HCT116 (cell line): ENCODE measurements around the gene HIVEP3. TPM values are rescaled to one million over a fixed set of nuclear protein-coding genes. Genes with fewer than 3 reads are reported as not detected.

Source experiments
- ATAC-seq: fragments of 200-7000 bp; cut with Tn5 transposase; 2 replicates; pipeline ENCODE4 v1.9.1; 2020; ENCODE audit warnings: mild to moderate bottlenecking, moderate library complexity
- BruUV-seq: library from RNA; stranded (reverse); fragments of 400-500 nt; replicated peaks from 2 replicates; lab custom pipeline; 2021; lab: Mats Ljungman, UMichigan
- CTCF ChIA-PET: fragments of 300-600 bp; sonication (Branson Sonifier 250); formaldehyde crosslinking; loops from one replicate; lab custom pipeline; 2021; ENCODE audit warnings: antibody characterized with exemption; lab: Charles Lee
- POLR2A ChIA-PET: fragments of 300-600, 350-600 bp; sonication (Branson Sonifier 250); formaldehyde crosslinking; loops from one replicate; lab custom pipeline; 2021; ENCODE audit warnings: antibody characterized with exemption; lab: Charles Lee
- RAD21 ChIA-PET, 2 experiments: fragments of 300-600 bp; sonication (Branson Sonifier 250); formaldehyde crosslinking; loops; one replicate each; lab custom pipeline; 2023; ENCODE audit warnings: low total read pairs in 2 of 2; ENCODE audit not compliant: uncharacterized antibody in 2 of 2, unreplicated experiment in 2 of 2, low non-redundant PET in 1 of 2; lab: Charles Lee
- DNase-seq: peaks from one replicate; pipeline ENCODE4 v3.0.0-alpha.2; 2010; ENCODE audit warnings: low read depth, low spot score
- H2AFZ ChIP-seq: fragments of 200-600 bp; shearing (Covaris generic), sonication (generic); 2 replicates; pipeline ENCODE4 v1.6.1; 2017; ENCODE audit warnings: low read depth, mixed run types, mixed read lengths, antibody characterized with exemption, low read length; ENCODE audit not compliant: poor library complexity, severe bottlenecking
- H3K27ac ChIP-seq: 2 replicates; pipeline ENCODE4 v1.5.1; 2012; ENCODE audit warnings: low read depth, low read length
- H3K27me3 ChIP-seq: fragments of 200-600 bp; sonication (generic); 2 replicates; pipeline ENCODE4 v1.6.1; 2016; ENCODE audit warnings: mixed run types, low read length, mixed read lengths; ENCODE audit not compliant: insufficient read depth
- H3K36me3 ChIP-seq, 2 experiments: fragments of 200-500 bp in 1 of 2; fragments of 200-600 bp in 1 of 2; sonication (Bioruptor generic) in 1 of 2; sonication (generic) in 1 of 2; 2 replicates each; pipeline versions ENCODE4 v1.5.1 to v1.6.1; 2014 to 2016; ENCODE audit warnings: low read length in 2 of 2, inconsistent platforms in 1 of 2, mixed read lengths in 1 of 2, mixed run types in 1 of 2; ENCODE audit not compliant: insufficient read depth in 2 of 2, control insufficient read depth in 1 of 2
- H3K4me1 ChIP-seq, 2 experiments: fragments of 200-600 bp in 1 of 2; sonication (generic) in 1 of 2; 2 replicates each; pipeline versions ENCODE4 v1.5.1 to v1.6.1; 2012 to 2017; ENCODE audit warnings: low read length in 2 of 2, inconsistent platforms in 1 of 2, mild to moderate bottlenecking in 1 of 2, mixed read lengths in 1 of 2, mixed run types in 1 of 2, moderate library complexity in 1 of 2; ENCODE audit not compliant: insufficient read depth in 2 of 2, control insufficient read depth in 1 of 2
- H3K4me2 ChIP-seq: fragments of 200-600 bp; sonication (generic); 2 replicates; pipeline ENCODE4 v1.6.1; 2017; ENCODE audit warnings: mixed run types, low read length, mixed read lengths
- H3K4me3 ChIP-seq, 2 experiments: fragments of 200-600 bp in 1 of 2; sonication (generic) in 1 of 2; replicated peaks in 1 of 2; 2 replicates each; pipeline ENCODE4 v1.5.1; 2011 to 2016; ENCODE audit warnings: low read length in 2 of 2, control low read depth in 1 of 2, low read depth in 1 of 2, mild to moderate bottlenecking in 1 of 2, mixed read lengths in 1 of 2, mixed run types in 1 of 2
- H3K79me2 ChIP-seq: fragments of 200-600 bp; sonication (generic); 2 replicates; pipeline ENCODE4 v1.6.1; 2017; ENCODE audit warnings: mild to moderate bottlenecking, mixed run types, low read length, moderate library complexity, mixed read lengths; ENCODE audit not compliant: insufficient read depth
- H3K9ac ChIP-seq: fragments of 200-600 bp; sonication (generic); 2 replicates; pipeline ENCODE4 v1.6.1; 2016; ENCODE audit warnings: low read length, mixed read lengths
- H3K9me2 ChIP-seq: fragments of 200-600 bp; sonication (generic), shearing (Covaris generic); 2 replicates; pipeline ENCODE4 v1.6.1; 2017; ENCODE audit warnings: mixed run types, mild to moderate bottlenecking, moderate library complexity; ENCODE audit not compliant: insufficient read depth
- H3K9me3 ChIP-seq, 2 experiments: fragments of 200-500 bp in 1 of 2; fragments of 200-600 bp in 1 of 2; sonication (Bioruptor generic) in 1 of 2; sonication (generic) in 1 of 2; 2 replicates each; pipeline ENCODE4 v1.6.1; 2014 to 2017; ENCODE audit warnings: low read length in 2 of 2, mixed read lengths in 2 of 2, inconsistent platforms in 1 of 2, low read depth in 1 of 2, mild to moderate bottlenecking in 1 of 2, mixed run types in 1 of 2, moderate library complexity in 1 of 2; ENCODE audit not compliant: control insufficient read depth in 1 of 2, insufficient read depth in 1 of 2
- H4K20me1 ChIP-seq: fragments of 200-600 bp; sonication (generic), shearing (Covaris generic); 2 replicates; pipeline ENCODE4 v1.6.1; 2017; ENCODE audit warnings: mixed run types, mild to moderate bottlenecking, moderate library complexity; ENCODE audit not compliant: insufficient read depth
- RAD21 ChIP-seq: IDR thresholded peaks from 2 replicates; pipeline ENCODE4 v1.6.1; 2012; ENCODE audit warnings: low read depth, mild to moderate bottlenecking
- intact Hi-C: fragments of 100-400 bp; cut with micrococcal nuclease; formaldehyde crosslinking; loops from 2 replicates; pipeline ENCODE4 v1.10.0; 2022
- total RNA-seq: library from RNA; stranded (reverse); gene quantifications from one replicate; pipeline ENCODE4 v1.2.1, GENCODE V29; 2021; ENCODE audit not compliant: unreplicated experiment
- TF ChIP-seq, protein P1 (sequence below): IDR thresholded peaks from 2 replicates; pipeline ENCODE4 v1.6.1; 2012; ENCODE audit warnings: low read depth
- TF ChIP-seq, protein P2 (sequence below): IDR thresholded peaks from 2 replicates; pipeline ENCODE4 v1.6.1; 2012
- TF ChIP-seq, protein P3 (sequence below), 3 experiments: fragments of 200-600 bp in 1 of 3; sonication (generic) in 1 of 3; IDR thresholded peaks in 2 of 3; conservative IDR thresholded peaks in 1 of 3; 2 replicates each; pipeline ENCODE4 v1.5.1; 2012 to 2017; ENCODE audit warnings: low read depth in 2 of 3, low read length in 2 of 3, antibody characterized with exemption in 1 of 3, borderline replicate concordance in 1 of 3, control low read depth in 1 of 3, mild to moderate bottlenecking in 1 of 3, mixed read lengths in 1 of 3, mixed run types in 1 of 3, moderate library complexity in 1 of 3; ENCODE audit not compliant: insufficient read depth in 1 of 3
- TF ChIP-seq, protein P4 (sequence below): IDR thresholded peaks from 2 replicates; pipeline ENCODE4 v1.6.1; 2012

HIVEP3 gene
- total RNA-seq, 1 experiment from 2014 or later = 7.1 TPM

DNA sequence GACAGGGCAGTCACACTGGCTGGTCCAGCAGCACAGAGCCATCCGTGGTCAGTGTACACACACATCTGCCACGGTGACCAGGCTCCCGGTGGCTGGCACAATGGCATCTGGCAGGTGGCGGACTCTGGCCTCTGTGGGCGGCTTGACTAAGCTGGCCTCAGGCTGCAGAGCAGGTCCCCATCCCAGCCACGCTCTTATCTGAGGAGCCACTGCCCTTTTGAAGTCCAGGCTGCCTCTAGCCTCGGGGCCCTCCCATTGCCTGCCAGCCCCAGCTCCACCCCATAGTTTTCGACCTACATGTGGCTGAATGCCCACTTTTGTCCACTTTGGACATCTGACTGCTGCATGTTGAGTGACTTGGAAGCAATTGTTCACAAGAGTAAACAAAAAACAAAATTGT is 404.3 kb downstream of the HIVEP3 start:
- H3K9me2 ChIP-seq = no peaks in the 10 kb centered on the region
- no peaks in the 10 kb centered on the region for H3K36me3 ChIP-seq
- peak overlapping the region; percentile 47; the same call in 1 of the 2 replicates for H3K4me2 ChIP-seq
- CTCF ChIA-PET = interaction anchor here (1.5 to 3.1 kb wide), 4 partner anchors 8 to 659 kb away, joined by 5 to 15 read pairs (median 12); no protein-coding TSS in a partner anchor
- ATAC-seq = no peak
- peaks cover 27 to 34% of the 10 kb centered on the region in 2 experiments for H3K4me1 ChIP-seq
- no peak overlapping the region for H3K27ac ChIP-seq
- intact Hi-C loops = no loop called here
- H3K27me3 ChIP-seq = no peaks in the 10 kb centered on the region
- H3K79me2 ChIP-seq = no peaks in the 10 kb centered on the region
- TF ChIP-seq, protein P1, sequence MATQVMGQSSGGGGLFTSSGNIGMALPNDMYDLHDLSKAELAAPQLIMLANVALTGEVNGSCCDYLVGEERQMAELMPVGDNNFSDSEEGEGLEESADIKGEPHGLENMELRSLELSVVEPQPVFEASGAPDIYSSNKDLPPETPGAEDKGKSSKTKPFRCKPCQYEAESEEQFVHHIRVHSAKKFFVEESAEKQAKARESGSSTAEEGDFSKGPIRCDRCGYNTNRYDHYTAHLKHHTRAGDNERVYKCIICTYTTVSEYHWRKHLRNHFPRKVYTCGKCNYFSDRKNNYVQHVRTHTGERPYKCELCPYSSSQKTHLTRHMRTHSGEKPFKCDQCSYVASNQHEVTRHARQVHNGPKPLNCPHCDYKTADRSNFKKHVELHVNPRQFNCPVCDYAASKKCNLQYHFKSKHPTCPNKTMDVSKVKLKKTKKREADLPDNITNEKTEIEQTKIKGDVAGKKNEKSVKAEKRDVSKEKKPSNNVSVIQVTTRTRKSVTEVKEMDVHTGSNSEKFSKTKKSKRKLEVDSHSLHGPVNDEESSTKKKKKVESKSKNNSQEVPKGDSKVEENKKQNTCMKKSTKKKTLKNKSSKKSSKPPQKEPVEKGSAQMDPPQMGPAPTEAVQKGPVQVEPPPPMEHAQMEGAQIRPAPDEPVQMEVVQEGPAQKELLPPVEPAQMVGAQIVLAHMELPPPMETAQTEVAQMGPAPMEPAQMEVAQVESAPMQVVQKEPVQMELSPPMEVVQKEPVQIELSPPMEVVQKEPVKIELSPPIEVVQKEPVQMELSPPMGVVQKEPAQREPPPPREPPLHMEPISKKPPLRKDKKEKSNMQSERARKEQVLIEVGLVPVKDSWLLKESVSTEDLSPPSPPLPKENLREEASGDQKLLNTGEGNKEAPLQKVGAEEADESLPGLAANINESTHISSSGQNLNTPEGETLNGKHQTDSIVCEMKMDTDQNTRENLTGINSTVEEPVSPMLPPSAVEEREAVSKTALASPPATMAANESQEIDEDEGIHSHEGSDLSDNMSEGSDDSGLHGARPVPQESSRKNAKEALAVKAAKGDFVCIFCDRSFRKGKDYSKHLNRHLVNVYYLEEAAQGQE = no peak
- TF ChIP-seq, protein P2, sequence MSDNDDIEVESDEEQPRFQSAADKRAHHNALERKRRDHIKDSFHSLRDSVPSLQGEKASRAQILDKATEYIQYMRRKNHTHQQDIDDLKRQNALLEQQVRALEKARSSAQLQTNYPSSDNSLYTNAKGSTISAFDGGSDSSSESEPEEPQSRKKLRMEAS = peak; percentile 45; the same call in 1 of the 2 replicates
- TF ChIP-seq, all 23 proteins: peak for 1
- DNase-seq = no peak
- Histone ChIP-seq H3K4me3 (no peak overlapping the region), H3K9me3 (no peaks in the 10 kb centered on the region), H3K9ac (no peak overlapping the region), H4K20me1 (no peaks in the 10 kb centered on the region), H2AFZ (no peak overlapping the region)
- BruUV-seq = no TSS peak
- RAD21 ChIA-PET = no interaction called here
- POLR2A ChIA-PET = no interaction called here

DNA sequence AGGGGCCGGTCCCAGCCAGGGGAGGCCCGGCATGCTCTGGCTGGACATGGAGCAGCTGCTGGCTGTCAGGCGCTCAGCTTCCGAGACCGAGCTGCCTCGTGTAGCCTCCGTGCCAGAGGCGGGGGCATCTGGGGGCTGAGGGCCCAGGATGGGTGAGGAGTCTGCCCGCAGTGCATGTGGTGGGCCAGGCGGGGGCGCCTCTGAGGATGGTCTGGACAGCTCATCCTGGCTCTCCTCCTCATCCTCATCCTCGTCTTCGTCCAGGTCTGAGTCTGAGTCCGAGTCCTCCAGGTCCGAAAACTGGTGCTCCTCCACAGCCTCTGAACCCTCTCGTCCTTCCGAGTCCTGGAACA is 405.4 kb downstream of the HIVEP3 start:
- peaks cover 27 to 34% of the 10 kb centered on the region in 2 experiments for H3K4me1 ChIP-seq
- no peaks in the 10 kb centered on the region for H3K9me3 ChIP-seq
- ChIA-PET CTCF (interaction anchor here (0.8 to 1.0 kb wide), 2 partner anchors 9 to 18 kb away, joined by 3 read pairs; no protein-coding TSS in a partner anchor), RAD21 (no interaction called here), POLR2A (no interaction called here)
- H3K9me2 ChIP-seq = no peaks in the 10 kb centered on the region
- H2AFZ ChIP-seq = no peak overlapping the region
- H3K36me3 ChIP-seq = no peaks in the 10 kb centered on the region
- BruUV-seq = no TSS peak
- ATAC-seq (peak; percentile 32; the same call in 1 of the 2 replicates), DNase-seq (no peak)
- no peak overlapping the region for H3K4me3 ChIP-seq
- H3K4me2 ChIP-seq = no peak overlapping the region
- H3K79me2 ChIP-seq = no peaks in the 10 kb centered on the region
- intact Hi-C loops = no loop called here
- TF ChIP-seq, protein P3, sequence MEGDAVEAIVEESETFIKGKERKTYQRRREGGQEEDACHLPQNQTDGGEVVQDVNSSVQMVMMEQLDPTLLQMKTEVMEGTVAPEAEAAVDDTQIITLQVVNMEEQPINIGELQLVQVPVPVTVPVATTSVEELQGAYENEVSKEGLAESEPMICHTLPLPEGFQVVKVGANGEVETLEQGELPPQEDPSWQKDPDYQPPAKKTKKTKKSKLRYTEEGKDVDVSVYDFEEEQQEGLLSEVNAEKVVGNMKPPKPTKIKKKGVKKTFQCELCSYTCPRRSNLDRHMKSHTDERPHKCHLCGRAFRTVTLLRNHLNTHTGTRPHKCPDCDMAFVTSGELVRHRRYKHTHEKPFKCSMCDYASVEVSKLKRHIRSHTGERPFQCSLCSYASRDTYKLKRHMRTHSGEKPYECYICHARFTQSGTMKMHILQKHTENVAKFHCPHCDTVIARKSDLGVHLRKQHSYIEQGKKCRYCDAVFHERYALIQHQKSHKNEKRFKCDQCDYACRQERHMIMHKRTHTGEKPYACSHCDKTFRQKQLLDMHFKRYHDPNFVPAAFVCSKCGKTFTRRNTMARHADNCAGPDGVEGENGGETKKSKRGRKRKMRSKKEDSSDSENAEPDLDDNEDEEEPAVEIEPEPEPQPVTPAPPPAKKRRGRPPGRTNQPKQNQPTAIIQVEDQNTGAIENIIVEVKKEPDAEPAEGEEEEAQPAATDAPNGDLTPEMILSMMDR (IDR thresholded peaks at IDR 0.05 in 2 of 3, conservative IDR thresholded peaks at IDR 0.05 in 1 of 3; ENCODE audit: borderline replicate concordance in 1 of 3, insufficient read depth in 1 of 3, low read depth in 2 of 3, low read length in 2 of 3) = peak in 2 of 3 experiments; percentile 67 to 79; a peak in 4 of 6 replicates
- TF ChIP-seq, protein P4, sequence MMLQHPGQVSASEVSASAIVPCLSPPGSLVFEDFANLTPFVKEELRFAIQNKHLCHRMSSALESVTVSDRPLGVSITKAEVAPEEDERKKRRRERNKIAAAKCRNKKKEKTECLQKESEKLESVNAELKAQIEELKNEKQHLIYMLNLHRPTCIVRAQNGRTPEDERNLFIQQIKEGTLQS = no peak
- no peak for TF ChIP-seq RAD21
- TF ChIP-seq, all 23 proteins: peak for 1
- Histone ChIP-seq H3K27me3 (no peaks in the 10 kb centered on the region), H3K27ac (no peak overlapping the region), H4K20me1 (no peaks in the 10 kb centered on the region), H3K9ac (no peak overlapping the region)
